Activated CD4-positive, alpha-beta T cell treated with anti-CD3 and anti-CD28 coated beads for 4 hours (primary cell): ENCODE data around the gene JARID2.

Experiments
- DNase-seq, 2 donors: peaks; one replicate each; pipeline ENCODE4 v3.0.0-alpha.2; 2020

Gene JARID2

GRCh38 chr6:15513801-15514711 lies 268.2 kb downstream of the JARID2 start:
- no peak for DNase-seq

GRCh38 chr6:15515226-15515625 lies 269.4 kb downstream of the JARID2 start:
- DNase-seq, result no peak

- DNase-seq, result no peak
Measured at GRCh38 chr6:15515660-15516375, 269.9 kb downstream of the JARID2 start.

GRCh38 chr6:15516378-15516777 lies 270.5 kb downstream of the JARID2 start:
- no peak for DNase-seq

GRCh38 chr6:15516923-15517560 lies 271.2 kb downstream of the JARID2 start:
- DNase-seq, result no peak

GRCh38 chr6:15517600-15517999 lies 271.7 kb downstream of the JARID2 start:
- no peak for DNase-seq

GRCh38 chr6:15518057-15518456 lies 272.2 kb downstream of the JARID2 start:
- no peak for DNase-seq

- DNase-seq, result no peak
Measured at GRCh38 chr6:15518878-15519277, 273.0 kb downstream of the JARID2 start.

- no peak for DNase-seq
Measured at GRCh38 chr6:15519681-15520080, 273.8 kb downstream of the JARID2 start.

- no peak for DNase-seq
Measured at GRCh38 chr6:15520626-15521203, 274.8 kb downstream of the JARID2 start.

- no peak for DNase-seq
Measured at GRCh38 chr6:15521582-15521981, 275.7 kb downstream of the JARID2 start.

GRCh38 chr6:15522026-15522425 lies 276.2 kb downstream of the JARID2 start:
- no peak for DNase-seq

GRCh38 chr6:15522427-15522826 lies 276.6 kb downstream of the JARID2 start:
- DNase-seq, result no peak

GRCh38 chr6:15522856-15523529 lies 277.1 kb downstream of the JARID2 start:
- DNase-seq, result no peak

- DNase-seq, result no peak
Measured at GRCh38 chr6:15523679-15524630, 278.1 kb downstream of the JARID2 start.

- DNase-seq, result no peak
Measured at GRCh38 chr6:15524861-15525401, 279.1 kb downstream of the JARID2 start.

GRCh38 chr6:15526212-15526701 lies 280.4 kb downstream of the JARID2 start:
- DNase-seq, result no peak

- no peak for DNase-seq
Measured at GRCh38 chr6:15527838-15528617, 282.2 kb downstream of the JARID2 start.

GRCh38 chr6:15528870-15529269 lies 283.0 kb downstream of the JARID2 start:
- no peak for DNase-seq

GRCh38 chr6:15530411-15530810 lies 284.5 kb downstream of the JARID2 start:
- DNase-seq, result no peak
